ENCODE measurements around the gene UCP2.

The UCP2 gene

DNA sequence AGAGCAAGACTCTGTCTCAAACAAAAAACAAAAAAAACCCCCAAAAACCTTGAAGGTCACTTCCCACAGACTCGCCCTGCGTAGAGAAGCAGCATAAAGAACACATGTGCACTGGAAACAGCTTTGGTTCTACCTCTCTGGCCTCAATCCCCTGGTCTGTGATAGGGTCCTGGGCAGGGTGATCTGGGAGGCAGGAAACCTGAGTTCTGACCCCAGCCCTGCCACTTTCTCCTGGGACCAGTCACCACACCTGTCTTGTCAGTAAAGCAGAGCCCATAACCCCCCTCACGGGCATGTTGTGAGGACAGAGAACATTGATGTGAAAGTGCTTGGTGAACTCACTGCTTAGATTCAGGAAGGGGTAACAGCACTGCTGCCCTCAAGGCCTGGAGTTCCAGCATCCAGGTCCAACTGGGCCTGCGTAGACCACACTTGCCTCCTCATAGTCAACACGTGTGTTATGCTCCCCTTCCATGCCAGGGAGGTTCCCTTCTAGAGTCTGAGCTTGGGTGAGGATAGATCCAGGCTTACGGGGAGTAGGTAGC lies 11.4 kb downstream of the UCP2 start:
- no peak for DNase-seq (ENCODE audit: low read depth)

DNA sequence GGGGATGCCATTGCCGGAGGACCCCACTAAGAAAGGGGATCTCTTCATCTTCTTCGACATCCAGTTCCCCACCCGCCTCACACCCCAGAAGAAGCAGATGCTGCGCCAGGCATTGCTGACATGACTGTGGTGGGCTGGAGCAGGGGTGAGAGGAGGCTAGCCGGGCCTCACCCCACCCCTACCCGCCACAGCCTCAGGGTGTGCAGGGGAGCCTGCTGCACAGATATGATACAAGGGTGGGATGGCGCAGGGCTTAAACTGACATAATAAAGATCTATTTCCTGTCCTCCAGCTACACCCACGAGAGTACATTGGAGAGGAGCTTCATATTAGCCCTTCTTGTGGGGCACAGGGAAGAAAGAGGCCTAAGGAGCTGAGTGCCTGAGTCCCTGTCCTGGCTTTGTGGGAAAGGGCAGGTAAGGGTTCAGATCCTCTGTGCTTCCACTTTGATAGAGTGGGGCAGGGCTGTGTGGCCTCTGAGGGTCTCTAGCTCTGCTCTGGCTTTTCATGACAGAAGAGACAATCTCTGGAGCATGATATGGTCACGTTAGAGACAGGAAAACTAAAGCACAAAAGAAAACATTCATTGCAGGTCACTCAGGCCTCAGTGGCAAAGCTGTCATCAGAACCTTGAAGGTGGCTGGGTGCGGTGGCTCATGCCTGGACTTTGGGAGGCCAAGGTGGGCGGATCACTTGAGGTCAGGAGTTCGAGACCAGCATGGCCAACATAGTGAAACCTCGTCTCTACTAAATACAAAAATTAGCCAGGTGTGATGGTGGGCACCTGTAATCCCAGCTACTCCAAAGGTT lies 12.4 kb downstream of the UCP2 start:
- DNase-seq (ENCODE audit: low read depth) = no peak

DNA sequence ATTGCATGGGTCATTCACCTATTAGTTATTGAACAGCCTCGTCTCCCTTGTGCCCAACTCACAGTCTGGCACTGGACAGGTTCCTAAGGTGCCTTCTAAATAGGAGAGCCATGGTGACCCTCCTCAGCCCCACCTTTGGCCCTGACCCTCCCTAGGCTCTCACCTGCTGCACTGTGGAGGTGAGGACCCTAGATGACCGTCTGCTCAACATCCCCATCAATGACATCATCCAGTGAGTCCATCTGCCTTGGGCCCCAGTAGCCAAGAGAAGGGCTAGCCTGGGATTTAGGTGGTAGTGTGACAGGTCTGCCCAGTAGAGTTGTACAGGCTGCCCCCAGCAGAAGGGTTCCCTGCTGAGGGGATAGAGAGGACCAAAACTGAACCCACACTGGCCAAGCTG lies 13.6 kb downstream of the UCP2 start:
- no peak for DNase-seq (ENCODE audit: low read depth)

DNA sequence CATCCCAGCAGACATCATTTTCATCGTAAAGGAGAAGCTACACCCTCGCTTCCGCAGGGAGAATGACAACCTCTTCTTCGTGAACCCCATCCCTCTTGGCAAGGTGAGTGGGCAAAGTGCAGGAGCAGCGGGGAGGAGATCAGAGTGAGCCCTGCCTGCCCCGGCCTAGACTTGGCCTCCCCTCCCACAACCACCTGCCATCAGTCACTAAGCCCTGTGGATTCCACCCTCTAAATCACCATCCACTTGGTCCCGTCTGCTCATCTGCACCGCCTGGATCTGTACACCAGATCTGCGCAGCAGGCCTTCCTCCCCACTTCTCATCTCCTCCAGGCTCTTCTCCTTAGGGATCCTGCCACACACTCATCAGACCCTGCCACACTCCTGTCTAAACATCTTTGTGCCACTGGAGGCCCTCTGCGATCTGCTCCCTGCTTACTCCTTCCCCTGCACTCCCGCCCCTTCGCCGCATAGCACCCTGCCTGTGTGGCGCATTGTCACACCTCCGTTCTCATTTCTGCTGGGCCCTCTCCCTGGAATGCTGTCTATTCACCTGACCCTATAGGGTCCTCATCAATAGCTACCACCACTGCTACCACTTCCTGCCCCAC lies 14.2 kb downstream of the UCP2 start:
- no peak for DNase-seq (ENCODE audit: low read depth)

DNA sequence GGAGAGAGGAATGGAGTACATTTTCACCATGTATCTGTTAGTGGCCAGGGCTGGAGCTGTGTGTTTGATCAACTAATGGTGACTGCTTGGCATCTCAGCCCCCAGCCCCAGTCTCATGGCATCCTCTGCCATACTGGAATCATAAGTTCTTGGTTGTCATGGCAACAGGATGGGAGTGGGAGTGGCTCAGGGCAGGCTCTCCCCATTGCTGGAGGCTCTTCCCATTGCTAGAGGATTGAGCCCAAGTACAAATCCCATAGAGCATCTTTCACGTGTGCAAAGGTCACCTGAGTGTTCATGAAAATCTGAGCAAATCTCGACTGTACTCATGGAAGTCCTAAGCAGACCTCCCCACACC lies 16.9 kb downstream of the UCP2 start:
- no peak for DNase-seq (ENCODE audit: low read depth)

DNA sequence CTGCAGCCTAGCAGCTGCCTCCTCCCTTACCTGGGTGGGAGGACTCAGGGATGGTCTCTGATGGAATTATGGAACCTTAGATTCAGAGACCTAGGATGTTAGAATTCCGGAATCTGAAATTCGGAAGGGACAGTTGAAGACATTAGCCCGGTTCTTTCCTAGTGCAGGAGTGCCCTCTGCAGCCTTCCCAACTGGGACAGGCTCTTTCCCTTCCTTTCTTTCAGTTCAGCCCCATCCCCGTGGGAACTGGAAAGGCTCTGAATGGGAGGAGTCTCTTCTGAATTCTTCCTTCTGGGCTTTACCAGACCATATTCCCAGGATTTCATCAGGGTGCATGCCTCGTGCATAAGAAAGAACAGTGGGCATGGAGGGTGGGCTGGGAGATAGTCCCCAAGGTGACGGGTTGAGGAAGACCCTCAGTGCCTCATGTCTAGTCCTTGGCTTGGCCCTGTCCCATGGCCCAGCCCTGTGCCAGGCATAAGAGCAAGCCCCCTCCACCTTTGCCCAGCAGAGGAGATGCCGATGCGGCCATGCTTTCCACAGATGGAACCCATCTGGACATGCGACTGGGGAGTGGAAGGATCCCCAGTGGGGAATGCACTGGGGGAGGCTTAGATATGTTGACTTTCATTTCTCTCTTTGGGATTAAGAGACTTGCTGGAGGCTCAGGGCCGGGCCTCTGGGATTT lies 17.4 kb downstream of the UCP2 start:
- no peak for DNase-seq (ENCODE audit: low read depth)

DNA sequence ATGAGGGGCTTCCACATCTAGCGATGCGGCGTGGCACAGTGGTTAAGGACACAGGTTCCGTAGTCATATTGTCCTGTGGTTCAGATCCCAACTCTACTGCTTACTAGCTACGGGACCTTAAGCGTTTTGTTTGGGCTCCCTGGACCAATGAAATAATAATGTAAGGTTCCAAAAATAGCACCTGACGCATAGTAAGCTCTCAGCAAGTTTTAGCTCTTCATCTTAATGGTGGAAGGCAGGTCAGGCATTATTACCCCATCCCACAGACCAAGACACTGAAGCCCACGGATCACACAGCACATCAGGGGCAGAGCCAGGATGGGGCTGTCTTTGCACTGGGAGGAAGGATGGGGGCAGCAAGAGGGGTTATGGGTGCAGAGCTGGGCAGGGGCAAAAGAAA lies 18.8 kb downstream of the UCP2 start:
- DNase-seq (ENCODE audit: low read depth) = no peak

DNA sequence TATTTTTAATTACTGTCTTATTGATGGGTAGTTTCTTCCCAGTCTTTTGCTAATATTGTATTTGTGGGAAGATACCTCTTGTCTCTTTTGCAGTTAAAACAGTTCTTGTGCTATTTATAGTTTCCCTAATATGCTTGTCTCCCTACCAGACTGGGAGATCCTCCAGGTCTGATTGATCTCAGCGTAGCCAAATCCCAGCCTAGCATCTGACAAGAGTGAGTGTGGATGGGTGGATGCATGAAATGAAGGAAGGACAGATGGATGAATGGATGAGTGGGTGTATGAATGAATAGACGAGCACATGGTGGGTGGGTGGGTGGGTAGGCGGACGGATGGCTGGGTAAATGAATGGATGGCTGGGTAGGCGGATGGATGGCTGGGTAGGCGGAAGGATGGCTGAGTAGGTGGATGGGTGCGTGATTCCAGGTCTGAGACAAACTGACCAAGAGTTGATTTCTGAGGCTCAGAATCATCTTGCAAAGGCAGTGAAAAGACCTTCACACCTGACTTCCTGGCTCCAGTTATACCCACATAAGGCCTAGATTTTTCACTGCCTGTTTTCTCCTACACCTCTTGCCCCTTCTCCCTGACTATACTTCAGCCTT lies 20.4 kb downstream of the UCP2 start:
- DNase-seq (ENCODE audit: low read depth) = no peak

DNA sequence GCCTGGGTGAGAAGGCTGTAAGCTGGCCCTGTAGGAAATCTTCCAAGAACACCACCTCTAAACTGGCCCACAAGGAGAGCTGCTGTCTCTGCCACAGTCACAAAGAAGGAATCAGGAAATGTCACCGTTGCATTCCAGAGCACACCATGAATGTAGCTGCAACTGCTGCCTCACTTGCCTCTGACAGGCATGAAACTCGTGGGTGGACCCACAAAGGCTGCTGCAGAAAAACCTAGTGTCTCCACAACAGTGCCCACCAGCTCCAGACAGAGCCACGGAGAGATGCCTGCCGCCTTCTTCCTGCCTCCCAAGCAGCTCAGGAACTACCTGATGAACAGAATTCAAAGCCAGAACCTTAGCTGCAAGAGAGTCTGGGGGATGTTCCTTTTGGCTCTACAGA lies 21.3 kb downstream of the UCP2 start:
- no peak for DNase-seq (ENCODE audit: low read depth)

DNA sequence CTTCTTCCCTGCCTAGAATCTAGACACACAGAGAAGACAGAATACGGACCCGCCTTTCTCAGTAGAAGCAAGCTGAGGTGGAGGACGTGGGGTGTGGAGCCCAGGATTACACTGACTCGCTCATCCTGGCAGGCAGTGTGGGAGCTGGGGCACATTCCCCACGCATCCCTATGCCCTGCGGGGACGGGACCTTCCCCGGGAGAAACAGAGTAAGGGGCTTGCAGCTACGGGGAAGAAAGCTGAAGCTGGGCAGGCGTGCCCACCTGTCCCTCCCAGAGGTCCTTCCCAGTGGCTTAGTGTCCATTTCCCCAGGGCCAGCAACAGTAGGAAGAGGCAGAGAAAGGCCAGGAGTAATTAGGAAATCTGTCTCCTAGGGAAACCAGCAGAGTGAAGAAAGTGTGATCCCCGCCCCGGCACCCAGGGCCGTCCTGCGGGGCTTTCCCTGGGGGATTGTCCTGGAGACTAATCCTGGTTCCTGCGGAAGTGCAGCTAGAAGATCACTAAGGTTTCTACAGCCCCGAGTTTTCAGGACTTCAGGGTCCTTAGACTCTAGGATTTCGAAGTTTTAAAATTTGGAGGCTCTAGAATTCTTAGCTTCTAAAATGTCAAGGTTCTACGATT lies 24.0 kb downstream of the UCP2 start:
- no peak for DNase-seq (ENCODE audit: low read depth)

DNA sequence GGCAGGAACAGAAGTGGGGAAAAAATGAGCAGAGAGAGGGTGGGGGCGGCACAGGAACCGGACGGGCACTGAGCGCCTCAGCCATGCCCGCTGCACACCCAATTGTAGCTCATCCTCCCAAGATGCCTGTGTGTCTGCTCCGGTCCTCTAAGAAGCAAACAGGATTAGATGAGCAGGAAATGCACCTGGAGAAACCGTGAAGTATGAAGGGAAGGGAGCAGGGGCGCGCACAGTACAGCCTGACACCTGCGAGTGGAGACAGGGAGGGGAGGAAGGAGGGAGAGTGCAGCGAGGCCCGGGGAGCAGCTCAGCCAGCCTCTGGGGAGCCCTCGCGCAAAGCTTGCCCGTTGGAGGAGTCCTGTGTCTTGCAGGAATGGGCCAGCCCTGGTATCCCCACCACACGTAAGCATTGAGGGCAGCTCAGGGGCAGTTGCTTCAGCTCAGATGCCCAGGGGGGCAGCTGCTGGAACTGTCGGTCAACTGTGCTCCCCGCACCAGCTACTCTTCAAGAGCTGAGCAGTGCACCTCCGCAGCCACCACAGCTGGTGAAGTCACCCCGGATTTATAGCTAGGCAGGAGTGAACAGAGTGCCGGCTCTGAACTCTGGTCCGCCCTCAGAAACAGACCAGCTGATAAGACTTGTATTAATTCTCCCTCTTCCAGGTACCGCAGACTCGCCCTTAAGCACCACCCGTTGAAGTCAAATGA lies 24.8 kb downstream of the UCP2 start:
- no peak for DNase-seq (ENCODE audit: low read depth)

DNA sequence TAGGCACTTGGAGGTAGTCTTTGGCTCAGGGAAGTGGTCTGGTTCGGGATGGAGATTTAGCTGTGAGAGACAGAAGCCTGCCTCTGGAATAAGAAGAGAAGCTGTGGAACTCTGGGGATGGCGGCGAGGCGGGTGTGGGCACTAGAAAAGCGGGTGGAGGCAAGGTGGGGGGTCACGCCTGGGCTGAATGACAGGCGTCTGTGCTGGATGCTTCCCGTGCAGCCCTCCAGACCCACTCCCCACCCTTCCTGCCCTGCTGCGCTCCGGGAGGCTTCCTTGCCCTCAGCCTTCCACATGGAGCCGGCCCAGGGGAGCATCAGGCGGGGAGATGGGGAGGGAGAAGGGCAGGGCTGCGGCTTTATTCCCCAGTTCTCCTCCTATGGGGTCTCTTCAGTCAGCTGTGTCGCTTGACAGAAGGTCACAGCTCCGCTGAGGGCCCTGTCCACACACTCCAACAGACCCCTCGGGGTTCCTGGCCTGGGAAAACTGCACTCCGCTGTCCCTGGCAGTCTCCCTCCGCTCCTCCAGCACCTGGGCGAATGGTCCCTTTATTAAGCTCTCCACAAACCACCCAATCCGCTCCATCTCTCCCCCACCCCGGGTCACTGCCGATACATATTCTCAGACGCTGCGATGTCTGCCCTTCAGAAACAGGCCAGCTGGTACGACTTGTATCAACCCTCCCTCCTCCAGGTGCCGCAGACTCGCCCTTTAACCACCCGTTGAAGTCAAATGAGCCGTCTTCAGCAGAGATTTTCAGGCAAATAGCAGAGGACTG lies 25.6 kb downstream of the UCP2 start:
- DNase-seq (ENCODE audit: low read depth) = no peak

DNA sequence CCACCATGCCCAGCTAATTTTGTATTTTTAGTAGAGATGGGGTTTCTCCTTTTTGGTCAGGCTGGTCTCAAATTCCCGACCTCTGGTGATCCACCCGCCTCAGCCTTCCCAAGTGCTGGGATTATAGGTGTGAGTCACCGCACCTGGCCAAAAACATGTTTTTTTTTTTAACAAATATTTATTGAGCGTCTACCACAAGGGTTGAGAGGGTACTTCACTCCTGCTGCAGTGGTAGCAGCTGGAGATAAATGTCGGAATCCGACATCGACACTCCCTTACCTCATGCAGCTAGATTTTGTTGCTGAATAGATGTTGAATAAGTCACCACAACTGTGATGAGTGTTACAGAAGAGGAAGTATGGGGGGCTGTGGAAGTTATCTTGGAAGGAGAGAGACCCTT lies 30.8 kb downstream of the UCP2 start:
- DNase-seq (ENCODE audit: low read depth) = no peak

DNA sequence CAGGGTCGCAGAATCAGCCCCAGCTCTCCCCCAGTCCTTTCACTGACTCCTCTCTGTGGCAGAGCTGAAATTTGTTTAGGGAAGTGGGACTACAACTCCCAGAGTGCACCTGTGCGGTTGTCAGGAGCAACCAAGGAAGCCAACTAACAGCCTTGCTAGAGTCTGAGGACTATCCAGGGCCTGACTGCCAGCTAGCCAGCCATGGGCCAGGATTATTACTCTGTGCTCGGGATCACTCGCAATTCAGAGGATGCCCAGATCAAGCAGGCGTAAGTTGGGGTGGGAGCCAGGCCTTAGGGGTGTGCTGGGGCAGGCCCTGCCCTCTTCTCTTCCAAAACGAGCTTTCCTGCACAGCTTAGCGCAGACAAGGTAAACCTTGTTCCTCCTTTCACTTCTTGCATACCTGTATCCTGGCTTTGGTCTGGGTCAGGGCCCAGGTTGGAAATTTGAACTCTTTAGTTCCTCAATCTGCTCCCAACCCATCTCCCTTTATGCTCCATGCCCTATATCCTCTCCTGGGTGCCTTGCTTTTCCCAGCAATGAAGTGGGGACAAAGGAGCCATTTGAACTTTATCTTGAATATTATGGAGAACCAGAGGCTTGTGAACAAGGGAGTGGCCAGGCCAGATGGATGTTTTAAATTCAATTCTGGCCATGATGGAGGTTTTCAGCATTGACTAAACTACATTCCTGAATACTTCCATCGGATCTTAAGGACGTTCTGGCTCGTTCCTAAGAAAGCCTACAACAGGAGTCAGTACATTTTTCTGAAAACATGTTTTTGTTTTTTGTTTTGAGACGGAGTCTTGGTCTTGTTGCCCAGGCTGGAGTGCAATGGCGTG lies 31.6 kb downstream of the UCP2 start, which contains the start of gene DNAJB13:
Gene DNAJB13, plus strand, starts transcription at position 158 of the 842 bp plus-strand sequence. Its CDS starts 44 bp downstream, at position 202.
- DNase-seq (ENCODE audit: low read depth) = no peak

DNA sequence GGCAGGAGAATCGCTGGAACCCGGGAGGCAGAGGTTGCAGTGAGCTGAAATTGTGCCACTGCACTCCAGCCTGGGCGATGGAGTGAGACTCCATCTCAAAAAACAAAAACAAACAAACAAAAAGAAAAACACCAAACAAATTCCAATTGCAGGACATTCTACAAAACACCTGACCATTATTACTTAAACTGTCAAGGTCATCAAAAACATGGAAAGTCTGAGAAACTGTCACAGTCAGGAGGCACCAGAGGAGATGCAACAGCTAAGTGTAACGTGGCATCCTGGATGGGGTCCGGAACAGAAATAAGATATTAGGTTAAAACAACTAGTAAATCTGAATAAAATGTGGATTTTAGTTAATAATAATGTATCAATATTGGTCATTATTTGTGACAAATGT lies 32.7 kb downstream of the UCP2 start:
- no peak for DNase-seq (ENCODE audit: low read depth)

DNA sequence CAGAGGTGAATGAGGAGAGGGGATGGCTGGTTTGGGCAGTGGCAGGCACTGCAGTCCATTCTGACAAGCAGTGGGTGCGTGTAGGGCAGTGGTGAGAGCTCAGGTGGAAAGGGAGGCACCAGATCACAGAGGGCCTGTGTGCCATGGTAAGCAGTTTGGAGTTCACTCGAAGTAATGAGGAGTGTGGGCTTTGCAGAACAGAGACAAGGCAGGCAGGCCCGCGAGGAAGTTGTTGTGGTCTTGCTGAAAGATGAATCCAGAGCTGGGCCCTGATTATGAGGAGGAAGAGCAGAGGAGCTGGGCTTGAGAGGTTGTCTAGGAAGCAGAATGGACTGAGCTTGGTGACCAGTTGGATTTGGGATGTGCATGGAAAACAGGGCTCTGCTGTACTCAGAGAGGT lies 33.4 kb downstream of the UCP2 start:
- DNase-seq (ENCODE audit: low read depth) = no peak

DNA sequence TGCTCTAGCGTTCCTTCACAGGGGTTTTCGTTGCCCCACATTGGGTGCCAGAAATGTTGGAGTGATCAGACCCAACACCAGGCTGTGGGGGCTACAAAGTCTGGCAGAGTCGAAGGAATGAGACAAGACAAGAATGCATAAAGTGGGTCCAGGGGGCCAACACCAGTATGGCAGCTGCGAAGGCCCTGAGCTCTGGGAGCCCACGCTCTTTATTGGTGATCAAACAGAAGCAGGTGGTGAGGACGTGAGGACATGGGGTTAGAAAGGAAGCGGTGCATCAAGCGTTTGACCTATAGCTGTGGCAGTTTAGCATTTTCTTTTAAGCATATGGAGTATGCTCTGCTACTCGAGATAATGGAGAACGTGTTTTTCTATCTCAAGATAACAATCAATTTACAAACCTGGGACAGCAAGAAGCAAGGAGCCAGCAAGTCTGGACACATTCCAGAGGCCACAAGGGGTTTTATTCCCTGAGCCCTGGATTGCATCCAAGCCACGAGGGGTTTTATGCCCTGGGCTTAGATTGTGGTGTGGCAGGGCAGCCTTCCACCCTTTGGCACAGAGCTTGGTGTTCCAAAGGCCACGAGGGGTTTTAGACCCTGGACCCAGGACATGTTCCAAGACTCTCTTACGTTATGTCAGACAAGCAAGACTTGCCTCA lies 35.7 kb downstream of the UCP2 start:
- DNase-seq (ENCODE audit: low read depth) = no peak

DNA sequence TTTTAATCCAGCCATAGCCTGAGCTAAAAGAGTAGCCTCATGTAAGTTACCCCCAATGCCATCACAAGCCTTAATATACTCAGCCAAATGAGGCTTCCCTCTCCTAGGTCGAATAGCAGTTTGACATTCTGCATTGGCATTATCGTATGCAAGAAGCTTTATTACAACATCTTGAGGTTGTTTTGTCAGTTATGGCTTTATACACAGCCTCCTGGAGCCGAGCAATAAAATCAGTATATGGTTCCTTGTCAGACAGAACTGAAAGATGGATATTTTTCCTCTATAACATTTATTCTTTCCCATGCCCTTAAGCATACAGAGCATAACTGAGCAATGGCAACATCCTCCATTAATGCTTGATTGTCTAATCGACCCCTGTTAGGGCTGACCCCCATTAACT lies 37.2 kb downstream of the UCP2 start:
- no peak for DNase-seq (ENCODE audit: low read depth)

DNA sequence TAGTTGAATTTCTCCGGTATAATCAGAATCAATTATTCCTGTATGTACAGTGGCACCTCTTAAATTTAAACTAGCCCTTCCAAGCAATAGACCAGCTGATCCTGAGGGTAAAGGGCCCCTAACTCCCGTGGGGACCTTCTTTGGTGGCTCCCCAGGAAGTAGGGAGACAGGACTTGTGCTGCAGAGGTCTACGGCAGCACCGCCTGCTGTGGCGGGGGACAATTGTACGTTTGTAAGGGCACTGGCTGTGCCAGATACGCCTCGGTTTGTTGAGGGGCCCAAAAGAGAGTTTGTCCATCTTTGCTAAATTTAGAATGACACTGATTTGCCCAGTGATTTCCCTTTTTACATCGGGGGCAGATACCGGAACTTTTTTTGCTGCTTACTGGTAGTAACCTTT lies 37.7 kb downstream of the UCP2 start:
- DNase-seq (ENCODE audit: low read depth) = no peak

Data from stimulated activated CD8-positive, alpha-beta memory T cell treated with anti-CD3 and anti-CD28 coated beads, Interleukin-12 subunit alpha, Interleukin-12 subunit beta, amount 100 ng/mL, for 1 hour (primary cell).